HEK293T (cell line): ENCODE measurements around the gene F13B.
A peak's percentile ranks its signal among the peaks of the same experiment; 100 is the strongest.
"Not testable (repeated sequence)": the region's sequence is repeated elsewhere in the genome, so short reads cannot be mapped to it uniquely, and the experiment has no call there.

Source experiments
- CTCF ChIA-PET: fragments of 350-600 bp; formaldehyde crosslinking; extraction: SDS; loops from one replicate; lab custom pipeline; 2021; ENCODE audit warnings: antibody characterized with exemption, inconsistent platforms; lab: Yijun Ruan, JAX
- POLR2A ChIA-PET: fragments of 350-600 bp; formaldehyde crosslinking; extraction: SDS; loops from one replicate; lab custom pipeline; 2020; ENCODE audit warnings: antibody characterized with exemption, inconsistent platforms; lab: Yijun Ruan, JAX
- DNase-seq: peaks from one replicate; pipeline ENCODE4 v3.0.0; 2012; ENCODE audit warnings: mixed read lengths; ENCODE audit errors: extremely low spot score
- ARNT ChIP-seq: fragments of 450-650 bp; IDR thresholded peaks from 2 replicates; pipeline ENCODE4 v1.6.1; 2017; ENCODE audit warnings: mild to moderate bottlenecking
- BHLHE40 ChIP-seq: fragments of 450-650 bp; IDR thresholded peaks from 2 replicates; pipeline ENCODE4 v1.6.1; 2016; ENCODE audit warnings: mild to moderate bottlenecking, moderate library complexity, borderline replicate concordance
- CTBP1 ChIP-seq: fragments of 450-650 bp; IDR thresholded peaks from 2 replicates; pipeline ENCODE4 v1.6.1; 2016; ENCODE audit warnings: borderline replicate concordance
- ELF4 ChIP-seq: fragments of 450-650 bp; IDR thresholded peaks from 2 replicates; pipeline ENCODE4 v1.6.1; 2017; ENCODE audit warnings: antibody characterized with exemption
- FOXA1 ChIP-seq: fragments of 450-650 bp; IDR thresholded peaks from 2 replicates; pipeline ENCODE4 v1.6.1; 2016; ENCODE audit warnings: mild to moderate bottlenecking
- FOXK2 ChIP-seq: fragments of 450-650 bp; IDR thresholded peaks from 2 replicates; pipeline ENCODE4 v1.6.1; 2016; ENCODE audit warnings: mild to moderate bottlenecking
- FOXM1 ChIP-seq: fragments of 450-650 bp; IDR thresholded peaks from 2 replicates; pipeline ENCODE4 v1.6.1; 2017; ENCODE audit warnings: mild to moderate bottlenecking, borderline replicate concordance
- HDGF ChIP-seq: fragments of 450-650 bp; IDR thresholded peaks from 2 replicates; pipeline ENCODE4 v1.6.1; 2017; ENCODE audit warnings: antibody characterized with exemption, borderline replicate concordance
- L3MBTL2 ChIP-seq: fragments of 450-650 bp; conservative IDR thresholded peaks from 2 replicates; pipeline ENCODE4 v1.6.1; 2016; ENCODE audit warnings: mild to moderate bottlenecking
- LEF1 ChIP-seq: fragments of 450-650 bp; IDR thresholded peaks from 2 replicates; pipeline ENCODE4 v1.6.1; 2017; ENCODE audit warnings: mild to moderate bottlenecking, borderline replicate concordance
- NFRKB ChIP-seq: fragments of 450-650 bp; IDR thresholded peaks from 2 replicates; pipeline ENCODE4 v1.6.1; 2016; ENCODE audit warnings: mild to moderate bottlenecking, moderate library complexity
- PKNOX1 ChIP-seq: fragments of 450-650 bp; IDR thresholded peaks from 2 replicates; pipeline ENCODE4 v1.6.1; 2016
- SP1 ChIP-seq: fragments of 450-650 bp; IDR thresholded peaks from 2 replicates; pipeline ENCODE4 v1.6.1; 2017
- SUZ12 ChIP-seq: fragments of 450-650 bp; IDR thresholded peaks from 2 replicates; pipeline ENCODE4 v1.6.1; 2016; ENCODE audit warnings: mild to moderate bottlenecking
- TARDBP ChIP-seq: fragments of 450-650 bp; IDR thresholded peaks from 2 replicates; pipeline ENCODE4 v1.6.1; 2016
- ZNF384 ChIP-seq: fragments of 450-650 bp; IDR thresholded peaks from 2 replicates; pipeline ENCODE4 v1.6.1; 2016

F13B gene

GRCh38 chr1:197066719-197067456, at the start of gene F13B:
F13B (minus strand) TSS chr1:197067260; CDS start chr1:197067223, 37 bp downstream.
- POLR2A ChIA-PET = interaction anchor here (0.7 kb wide), 1 partner anchor 69 kb away, joined by 3 read pairs; no protein-coding TSS in a partner anchor
- TF ChIP-seq ELF4 = no peak
- TF ChIP-seq TARDBP = no peak
- no peak for TF ChIP-seq ARNT
- no peak for TF ChIP-seq L3MBTL2
- TF ChIP-seq SUZ12 = no peak
- TF ChIP-seq HDGF = no peak
- TF ChIP-seq FOXK2 = no peak
- TF ChIP-seq FOXM1 = no peak
- TF ChIP-seq CTBP1 = no peak
- no peak for TF ChIP-seq SP1
- TF ChIP-seq NFRKB = no peak
- no peak for TF ChIP-seq BHLHE40
- no peak for TF ChIP-seq PKNOX1
- TF ChIP-seq FOXA1 = no peak
- no peak for TF ChIP-seq ZNF384
- TF ChIP-seq LEF1 = no peak
- DNase-seq = no peak
- CTCF ChIA-PET = no interaction called here

- ChIA-PET POLR2A (no interaction called here), CTCF (interaction anchor here (0.7 kb wide), 1 partner anchor 12 kb away, joined by 3 read pairs; no protein-coding TSS in a partner anchor)
- TF ChIP-seq BHLHE40 (no peak), LEF1 (no peak), ZNF384 (no peak), FOXA1 (no peak), TARDBP (no peak), SP1 (no peak), PKNOX1 (no peak)
- no peak for DNase-seq
Measured at GRCh38 chr1:197116156-197116555, 49.1 kb upstream of the F13B start.

GRCh38 chr1:197106869-197107268, 39.8 kb upstream of the F13B start:
- CTCF ChIA-PET = no interaction called here
- POLR2A ChIA-PET = no interaction called here
- TF ChIP-seq NFRKB (no peak), ZNF384 (no peak), LEF1 (no peak)
- DNase-seq = no peak

GRCh38 chr1:197103300-197103699, 36.2 kb upstream of the F13B start:
- ChIA-PET POLR2A (interaction anchor here (0.6 kb wide), 1 partner anchor 15 kb away, joined by 3 read pairs; no protein-coding TSS in a partner anchor), CTCF (interaction anchor here (0.6 kb wide), 1 partner anchor 316 kb away, joined by 3 read pairs; no protein-coding TSS in a partner anchor)
- DNase-seq = no peak
- no peak for TF ChIP-seq CTBP1
- TF ChIP-seq L3MBTL2 = peak; percentile 44

- no peak for DNase-seq
- ChIA-PET POLR2A (no interaction called here), CTCF (no interaction called here)
- no peak for TF ChIP-seq CTBP1
- TF ChIP-seq ZNF384 = no peak
- TF ChIP-seq FOXM1 = no peak
- no peak for TF ChIP-seq ARNT
- TF ChIP-seq FOXK2 = no peak
- no peak for TF ChIP-seq TARDBP
Measured at GRCh38 chr1:197101978-197102377, 34.9 kb upstream of the F13B start.

- ChIA-PET CTCF (no interaction called here), POLR2A (no interaction called here)
- TF ChIP-seq ZNF384 = no peak
- no peak for TF ChIP-seq FOXM1
- TF ChIP-seq FOXK2 = no peak
- no peak for DNase-seq
Measured at GRCh38 chr1:197100677-197101076, 33.6 kb upstream of the F13B start.

GRCh38 chr1:197099444-197099843, 32.4 kb upstream of the F13B start:
- ChIA-PET POLR2A (no interaction called here), CTCF (no interaction called here)
- DNase-seq = no peak
- TF ChIP-seq FOXM1 (no peak), LEF1 (no peak), SP1 (no peak), ZNF384 (no peak), L3MBTL2 (no peak), BHLHE40 (no peak), ARNT (no peak), PKNOX1 (no peak), NFRKB (no peak), TARDBP (no peak), CTBP1 (no peak)

- POLR2A ChIA-PET, DNase-seq, CTCF ChIA-PET: not testable (repeated sequence)
Measured at GRCh38 chr1:197096971-197097370, 29.9 kb upstream of the F13B start.
